GM21528 (cell line): ENCODE measurements around the gene SLIT3.
"Not testable (repeated sequence)": the region's sequence is repeated elsewhere in the genome, so short reads cannot be mapped to it uniquely, and the experiment has no call there.

Experiments used
- ATAC-seq: cut with Tn5 transposase; IDR thresholded peaks from one replicate; pipeline ENCODE4 v1.9.1; 2021; ENCODE audit warnings: mild to moderate bottlenecking, moderate library complexity; ENCODE audit not compliant: unreplicated experiment, low FRiP score

SLIT3 gene

GRCh38 chr5:169223595-169223953 lies 77.4 kb downstream of the SLIT3 start:
- ATAC-seq, result no peak

GRCh38 chr5:169222934-169223594 lies 77.9 kb downstream of the SLIT3 start:
- ATAC-seq, result no peak

- no peak for ATAC-seq
Measured at GRCh38 chr5:169221519-169221918, 79.4 kb downstream of the SLIT3 start.

- ATAC-seq, result no peak
Measured at GRCh38 chr5:169219961-169220360, 81.0 kb downstream of the SLIT3 start.

GRCh38 chr5:169219351-169219750 lies 81.6 kb downstream of the SLIT3 start:
- ATAC-seq, result no peak

GRCh38 chr5:169218861-169219260 lies 82.1 kb downstream of the SLIT3 start:
- ATAC-seq, result no peak

GRCh38 chr5:169218176-169218575 lies 82.8 kb downstream of the SLIT3 start:
- ATAC-seq, result no peak

- ATAC-seq, result no peak
Measured at GRCh38 chr5:169216866-169217265, 84.1 kb downstream of the SLIT3 start.

- no peak for ATAC-seq
Measured at GRCh38 chr5:169213479-169213878, 87.5 kb downstream of the SLIT3 start.

GRCh38 chr5:169211761-169212160 lies 89.2 kb downstream of the SLIT3 start:
- ATAC-seq, result not testable (repeated sequence)

- ATAC-seq, result no peak
Measured at GRCh38 chr5:169204788-169205400, 96.0 kb downstream of the SLIT3 start.

- no peak for ATAC-seq
Measured at GRCh38 chr5:169202969-169203368, 98.0 kb downstream of the SLIT3 start.

GRCh38 chr5:169201597-169201996 lies 99.3 kb downstream of the SLIT3 start:
- no peak for ATAC-seq

- ATAC-seq, result no peak
Measured at GRCh38 chr5:169200125-169200778, 100.7 kb downstream of the SLIT3 start.

GRCh38 chr5:169197343-169197742 lies 103.6 kb downstream of the SLIT3 start:
- ATAC-seq, result no peak

GRCh38 chr5:169196059-169196458 lies 104.9 kb downstream of the SLIT3 start:
- ATAC-seq, result no peak

GRCh38 chr5:169195601-169196000 lies 105.3 kb downstream of the SLIT3 start:
- no peak for ATAC-seq

GRCh38 chr5:169192536-169192935 lies 108.4 kb downstream of the SLIT3 start:
- no peak for ATAC-seq

- ATAC-seq, result no peak
Measured at GRCh38 chr5:169190849-169191248, 110.1 kb downstream of the SLIT3 start.

- ATAC-seq, result no peak
Measured at GRCh38 chr5:169185626-169186025, 115.3 kb downstream of the SLIT3 start.

GRCh38 chr5:169183576-169183975 lies 117.4 kb downstream of the SLIT3 start:
- no peak for ATAC-seq

GRCh38 chr5:169182797-169183196 lies 118.1 kb downstream of the SLIT3 start:
- ATAC-seq, result no peak
